Endothelial cell of umbilical vein (primary cell): ENCODE data around the gene MARS1. TPM values are rescaled to one million over a fixed set of nuclear protein-coding genes. Genes with fewer than 3 reads are reported as not detected.

Experiments used
- microRNA counts: library from miRNA; unstranded; fragments of <30 nt; microRNA quantifications from one replicate; lab custom pipeline; 2016
- microRNA-seq: library from miRNA; unstranded; fragments of <30 nt; microRNA quantifications from one replicate; pipeline ENCODE4 v1.2.0, GENCODE V29; 2021; ENCODE audit warnings: borderline number of aligned reads, borderline replicate concordance
- polyA plus RNA-seq, 4 experiments: library from polyadenylated mRNA; depleted of rRNA in 3 of 4; stranded (reverse) in 3 of 4; unstranded in 1 of 4; fragments of >200 nt; gene quantifications; 2 replicates each; pipeline versions ENCODE4 v1.2.1 to v1.2.3, GENCODE V29; 2011 to 2012; ENCODE audit warnings: missing spikeins in 1 of 4
- small RNA-seq: library from RNA; depleted of rRNA; stranded (forward); fragments of <200 nt; gene quantifications from one replicate; pipeline ENCODE3, GENCODE V24; 2012; ENCODE audit warnings: low replicate concordance, low read depth; ENCODE audit not compliant: insufficient read depth, insufficient read length
- total RNA-seq: library from RNA; stranded (reverse); gene quantifications from 2 replicates; pipeline ENCODE4 v1.2.3, GENCODE V29; 2021

MARS1 gene
- total and polyA plus RNA-seq, 2 donors (not counting 3 experiments of a cell fraction or from before 2014, with no cell fraction given): 118 to 212 TPM

MicroRNAs within 50 kb of the gene (microRNA counts, 767-probe panel; counts per million panel counts)
- 723 counts per million, percentile 96 among the panel's probes with 10 or more counts for microRNA hsa-miR-616-3p (lab: Ali Mortazavi, UCI)

Small RNAs within 50 kb of the gene (microRNA-seq; reads per million reads assigned to microRNA genes)
- gene MIR616 (1.5 reads per million), gene MIR6758 (not detected)

Small RNAs within 50 kb of the gene (small RNA-seq; reads per million reads assigned to genes)
- gene MIR616: not detected

Other genes starting within 250 kb of the MARS1 start
- gene STAC3, start 236.9 kb upstream of the MARS1 start, total RNA-seq: 0.55 and 1.0 TPM in 2 replicates
- 0.08 and 0.36 TPM in 2 replicates for gene STAC3, start 236.9 kb upstream of the MARS1 start, polyA plus RNA-seq
- gene R3HDM2, start 57.0 kb upstream of the MARS1 start, total RNA-seq: 31.3 and 36.6 TPM in 2 replicates
- gene R3HDM2, start 57.0 kb upstream of the MARS1 start, polyA plus RNA-seq: 26.1 and 28.0 TPM in 2 replicates
- not detected in 2 replicates for gene INHBC, start 53.3 kb upstream of the MARS1 start, total RNA-seq
- gene INHBC, start 53.3 kb upstream of the MARS1 start, polyA plus RNA-seq: 0.08 TPM in 1 of 2 replicates, not detected in the other
- gene INHBE, start 32.8 kb upstream of the MARS1 start, total RNA-seq: not detected in 2 replicates
- not detected in 2 replicates for gene INHBE, start 32.8 kb upstream of the MARS1 start, polyA plus RNA-seq
- 0.29 and 1.1 TPM in 2 replicates for gene GLI1, start 28.3 kb upstream of the MARS1 start, total RNA-seq
- gene GLI1, start 28.3 kb upstream of the MARS1 start, polyA plus RNA-seq: 0.10 and 0.14 TPM in 2 replicates
- gene ARHGAP9, start 8.2 kb upstream of the MARS1 start, total RNA-seq: 0.38 TPM in 1 of 2 replicates, not detected in the other
- gene ARHGAP9, start 8.2 kb upstream of the MARS1 start, polyA plus RNA-seq: 0.25 and 0.35 TPM in 2 replicates
- gene DDIT3, start 32.4 kb downstream of the MARS1 start, total RNA-seq: 9.8 and 13.7 TPM in 2 replicates
- gene DDIT3, start 32.4 kb downstream of the MARS1 start, polyA plus RNA-seq: 15.4 and 22.0 TPM in 2 replicates
- gene MBD6, start 34.8 kb downstream of the MARS1 start, total RNA-seq: 85.6 and 95.2 TPM in 2 replicates
- 8.5 and 10.6 TPM in 2 replicates for gene MBD6, start 34.8 kb downstream of the MARS1 start, polyA plus RNA-seq
- 157 and 161 TPM in 2 replicates for gene DCTN2, start 59.1 kb downstream of the MARS1 start, total RNA-seq
- 146 and 234 TPM in 2 replicates for gene DCTN2, start 59.1 kb downstream of the MARS1 start, polyA plus RNA-seq
- gene KIF5A, start 62.0 kb downstream of the MARS1 start, total RNA-seq: 0.12 and 0.35 TPM in 2 replicates
- 0.05 and 0.07 TPM in 2 replicates for gene KIF5A, start 62.0 kb downstream of the MARS1 start, polyA plus RNA-seq
- 9.1 and 11.5 TPM in 2 replicates for gene PIP4K2C, start 103.1 kb downstream of the MARS1 start, total RNA-seq
- 10.5 and 11.3 TPM in 2 replicates for gene PIP4K2C, start 103.1 kb downstream of the MARS1 start, polyA plus RNA-seq
- 25.9 and 34.5 TPM in 2 replicates for gene DTX3, start 116.8 kb downstream of the MARS1 start, total RNA-seq
- gene DTX3, start 116.8 kb downstream of the MARS1 start, polyA plus RNA-seq: 51.4 and 65.0 TPM in 2 replicates
- 4.7 and 7.4 TPM in 2 replicates for gene ARHGEF25, start 123.4 kb downstream of the MARS1 start, total RNA-seq
- 3.5 and 4.7 TPM in 2 replicates for gene ARHGEF25, start 123.4 kb downstream of the MARS1 start, polyA plus RNA-seq
- 0.25 and 0.35 TPM in 2 replicates for gene B4GALNT1, start 145.1 kb downstream of the MARS1 start, total RNA-seq
- gene B4GALNT1, start 145.1 kb downstream of the MARS1 start, polyA plus RNA-seq: 0.24 and 0.33 TPM in 2 replicates
- gene OS9, start 206.1 kb downstream of the MARS1 start, total RNA-seq: 188 and 212 TPM in 2 replicates
- 374 and 561 TPM in 2 replicates for gene OS9, start 206.1 kb downstream of the MARS1 start, polyA plus RNA-seq